ENCODE data around the gene LRCH1. TPM values are rescaled to one million over a fixed set of nuclear protein-coding genes. Genes with fewer than 3 reads are reported as not detected.

LRCH1 gene
- total and polyA plus RNA-seq, 2 of the 4 experiments (the other 2 are of a cell fraction) = 7.0 to 8.8 TPM

GRCh38 chr13:46553521-46553885 lies 533 bp downstream of the LRCH1 start:
- in situ Hi-C loops (cut with MboI; ENCODE audit: low sequenced_read_pairs) = loop anchor here (5.0 to 10.0 kb wide), 2 partner anchors 59 to 131 kb away; no protein-coding TSS in a partner anchor
- peak overlapping the region; percentile 84 for H3K23ac ChIP-seq (ENCODE audit: low read depth, low read length)

More at GRCh38 chr13:46553521-46553885, 533 bp downstream of the LRCH1 start:
- Histone ChIP-seq H3K18ac (ENCODE audit: low read depth, low read length) (peak overlapping the region; percentile 32), H3K4ac (ENCODE audit: low read depth, low read length) (peak overlapping the region; percentile 84), H3K27me3 (ENCODE audit: control insufficient read depth, insufficient read depth, low read length) (no peaks in the 10 kb centered on the region), H3K14ac (replicated peaks; ENCODE audit: low read depth, low read length) (peak overlapping the region; percentile 71), H3K56ac (ENCODE audit: extremely low read depth, insufficient read depth, low read length) (no peak overlapping the region; the same call in 1 of the 2 replicates), H3K79me1 (ENCODE audit: low read depth in 1 of 2, low read length in 2 of 2) (peaks cover 5 to 37% of the 10 kb centered on the region in 2 experiments; a peak in 3 of 4 replicates), H2BK20ac (ENCODE audit: low read depth, low read length) (no peak overlapping the region), H2BK120ac (ENCODE audit: low read depth, low read length) (no peak overlapping the region), H4K91ac (ENCODE audit: insufficient read depth, low read depth, low read length) (peak overlapping the region; percentile 68), H2AK9ac (replicated peaks; ENCODE audit: low read depth, low read length, poor library complexity) (peak overlapping the region; percentile 91), H4K20me1 (ENCODE audit: insufficient read depth, low read length) (peaks cover 10% of the 10 kb centered on the region; the same call in 1 of the 2 replicates), H3K9ac (ENCODE audit: low read depth, low read length) (peak overlapping the region; percentile 59), H2BK15ac (ENCODE audit: low read depth, low read length) (0 out of 3 replicates have a peak overlapping the region, but pooled peaks have one; percentile 5), H4K5ac (ENCODE audit: low read depth, low read length) (peak overlapping the region; percentile 34), H2BK5ac (ENCODE audit: low read depth, low read length, poor library complexity, severe bottlenecking) (peak overlapping the region; percentile 79), H3K9me1 (ENCODE audit: insufficient read depth, low read length) (peaks cover 3% of the 10 kb centered on the region; the same call in 1 of the 2 replicates), H3K9me3 (ENCODE audit: control insufficient read depth, insufficient read depth, low read length) (no peaks in the 10 kb centered on the region), H3K4me3 (ENCODE audit: insufficient read depth, low read depth, low read length) (peak overlapping the region; percentile 71), H3K4me1 (ENCODE audit: control insufficient read depth, insufficient read depth, low read length) (peaks cover 4% of the 10 kb centered on the region), H2AFZ (replicated peaks; ENCODE audit: low read length, poor library complexity) (peak overlapping the region; percentile 92), H3K27ac (ENCODE audit: insufficient read depth, low read length) (peak overlapping the region; percentile 70), H2AK5ac (ENCODE audit: low read depth, low read length) (peak overlapping the region; percentile 18), H3K36me3 (ENCODE audit: control insufficient read depth, insufficient read depth, low read length) (no peaks in the 10 kb centered on the region), H3K4me2 (ENCODE audit: low read depth, low read length) (peak overlapping the region; percentile 92), H4K8ac (ENCODE audit: low read depth in 2 of 2, low read length in 2 of 2) (peak overlapping the region in 1 of 2 experiments; percentile 55; a peak in 1 of 4 replicates)
- ChIA-PET POLR2A (ENCODE audit: unreplicated experiment) (interaction anchor here (0.6 kb wide), 1 partner anchor 13 kb away, joined by 3 read pairs; no protein-coding TSS in a partner anchor), CTCF (no interaction called here)
- BruUV-seq (replicated peaks) = no TSS peak
- dilution Hi-C loops (cut with HindIII; ENCODE audit: low sequenced_read_pairs, unreplicated experiment) = no loop called here
- ATAC-seq (ENCODE audit: low read depth) (no peak), DNase-seq (no peak)
- WGBS, 2 experiments (ENCODE audit: extremely low coverage in 2 of 2, insufficient read length in 1 of 2) = 1% methylated on average over 14 of the region's 34 CpGs; no CpG with 5 or more reads in 1 of the 2 experiments
- intact Hi-C loops (cut with micrococcal nuclease) = loop anchor here (5.0 kb wide), 1 partner anchor 129 kb away; no protein-coding TSS in a partner anchor
- no peak for TF ChIP-seq FOS (IDR thresholded peaks at IDR 0.05; ENCODE audit: low read depth, low read length)
- no peak for TF ChIP-seq CEBPB (IDR thresholded peaks at IDR 0.05; ENCODE audit: low read depth, low read length)
- no peak for TF ChIP-seq MAFK (IDR thresholded peaks at IDR 0.05; ENCODE audit: low read depth, low read length)
- TF ChIP-seq NFE2L2 (IDR thresholded peaks at IDR 0.05; ENCODE audit: low read depth, low read length) = no peak
- no peak for TF ChIP-seq MAZ (IDR thresholded peaks at IDR 0.05; ENCODE audit: borderline replicate concordance, low read depth, low read length)
- no peak for TF ChIP-seq ELK1 (IDR thresholded peaks at IDR 0.05; ENCODE audit: borderline replicate concordance, low read depth, low read length)
